ENCODE data around the gene CLIC5.

- no peak for TF ChIP-seq POLR2A (IDR thresholded peaks at IDR 0.05)
- TF ChIP-seq CTCF (IDR thresholded peaks at IDR 0.05), result no peak
These were observed 36.3 kb downstream of the CLIC5 start for GRCh38 chr6:45979311-45979710.
